ENCODE data around the gene MGAM2.

Gene MGAM2

GRCh38 chr7:142180426-142180825 lies 68.9 kb downstream of the MGAM2 start:
- DNase-seq, result no peak

DNA sequence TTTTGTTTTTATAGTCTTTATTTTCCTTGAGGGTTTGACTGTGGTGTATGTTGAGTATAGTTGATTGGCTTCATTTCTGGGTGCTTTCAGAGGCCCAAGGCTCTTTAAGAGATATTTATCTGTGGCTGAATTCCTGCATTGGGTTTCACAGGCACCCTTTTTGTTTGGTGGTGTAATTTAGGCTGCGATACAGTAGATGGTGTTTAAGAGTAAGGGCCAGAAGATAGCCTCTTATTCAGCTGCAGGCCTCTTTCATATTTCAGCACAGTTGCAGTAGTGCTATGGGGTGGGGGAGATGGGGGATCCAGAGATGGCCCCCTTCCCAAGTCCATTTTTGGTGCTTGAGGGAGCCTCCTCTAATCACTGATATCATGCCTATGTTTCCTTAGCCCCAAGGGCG lies 69.7 kb downstream of the MGAM2 start:
- no peak for DNase-seq

- no peak for DNase-seq
Measured at GRCh38 chr7:142181966-142182365, 70.4 kb downstream of the MGAM2 start.

GRCh38 chr7:142185069-142185468 lies 73.6 kb downstream of the MGAM2 start:
- no peak for DNase-seq

DNA sequence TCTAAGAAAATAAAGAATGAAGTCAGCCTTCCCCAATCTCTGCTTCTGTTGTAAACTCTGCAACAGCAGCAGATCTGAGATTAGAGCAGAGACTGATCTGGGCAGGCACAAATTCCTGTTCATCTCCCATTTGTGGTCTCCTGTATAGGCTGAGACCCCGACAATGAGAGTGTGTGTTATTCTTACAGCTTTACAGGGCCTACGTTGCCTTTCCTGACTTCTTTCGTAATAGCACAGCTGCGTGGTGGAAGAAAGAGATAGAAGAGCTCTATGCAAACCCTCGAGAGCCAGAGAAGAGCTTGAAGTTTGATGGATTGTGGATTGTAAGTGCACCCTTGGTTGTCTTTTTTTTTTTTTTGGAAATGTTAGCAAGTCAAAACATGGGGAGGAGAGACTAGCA lies 74.3 kb downstream of the MGAM2 start:
- DNase-seq, result no peak

- DNase-seq, result no peak
Measured at GRCh38 chr7:142188154-142188553, 76.6 kb downstream of the MGAM2 start.

DNA sequence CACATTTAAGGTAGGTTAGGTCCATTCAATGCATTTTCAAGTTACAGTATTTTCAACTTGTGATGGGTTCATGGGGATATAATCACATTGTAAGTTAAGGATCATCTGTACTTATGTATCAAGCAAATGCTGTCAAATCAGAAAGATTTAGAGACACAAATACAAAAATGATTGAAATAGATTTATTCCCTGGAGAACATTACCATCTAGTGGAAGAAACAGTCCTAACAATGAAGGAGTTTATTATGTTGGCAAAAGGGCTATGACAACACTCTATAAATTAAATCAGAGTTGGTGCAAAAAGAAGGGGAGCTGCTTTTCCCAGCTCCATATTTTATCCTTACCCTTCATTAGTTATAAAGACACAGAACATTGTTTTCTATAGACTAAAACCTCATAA lies 77.3 kb downstream of the MGAM2 start:
- no peak for DNase-seq

GRCh38 chr7:142194201-142194600 lies 82.7 kb downstream of the MGAM2 start:
- DNase-seq, result no peak

DNA sequence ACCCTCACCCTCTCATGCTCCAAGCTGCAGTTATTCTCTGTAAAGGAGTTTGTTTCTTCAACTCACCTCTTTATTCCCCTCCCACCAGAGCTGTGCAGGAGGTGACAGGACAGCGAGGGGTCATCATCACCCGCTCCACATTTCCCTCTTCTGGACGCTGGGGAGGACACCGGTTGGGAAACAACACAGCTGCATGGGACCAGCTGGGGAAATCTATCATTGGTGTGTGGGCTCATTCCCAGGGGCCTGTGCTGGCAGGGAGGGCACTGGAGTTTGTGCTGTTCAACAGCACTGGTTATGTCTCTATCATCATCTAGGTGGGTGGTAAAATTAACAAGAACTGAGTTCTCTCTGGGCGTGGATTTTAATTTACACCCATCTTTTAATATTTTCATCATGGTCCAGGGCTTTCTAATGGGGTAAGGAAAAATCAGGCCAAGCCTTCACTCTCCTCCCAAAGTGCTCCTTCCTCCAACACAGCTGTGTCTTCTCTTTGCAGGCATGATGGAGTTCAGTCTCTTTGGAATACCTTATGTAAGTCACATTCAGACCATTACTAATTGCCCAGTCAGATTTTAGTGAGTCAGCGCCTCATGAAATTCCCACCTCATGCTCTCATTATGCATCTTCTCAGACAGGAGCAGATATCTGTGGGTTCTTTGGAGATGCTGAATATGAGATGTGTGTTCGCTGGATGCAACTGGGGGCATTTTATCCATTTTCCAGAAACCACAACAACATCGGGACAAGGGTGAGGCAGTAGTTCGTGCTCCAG lies 84.7 kb downstream of the MGAM2 start:
- no peak for DNase-seq

GRCh38 chr7:142200206-142200605 lies 88.7 kb downstream of the MGAM2 start:
- DNase-seq, result no peak

DNA sequence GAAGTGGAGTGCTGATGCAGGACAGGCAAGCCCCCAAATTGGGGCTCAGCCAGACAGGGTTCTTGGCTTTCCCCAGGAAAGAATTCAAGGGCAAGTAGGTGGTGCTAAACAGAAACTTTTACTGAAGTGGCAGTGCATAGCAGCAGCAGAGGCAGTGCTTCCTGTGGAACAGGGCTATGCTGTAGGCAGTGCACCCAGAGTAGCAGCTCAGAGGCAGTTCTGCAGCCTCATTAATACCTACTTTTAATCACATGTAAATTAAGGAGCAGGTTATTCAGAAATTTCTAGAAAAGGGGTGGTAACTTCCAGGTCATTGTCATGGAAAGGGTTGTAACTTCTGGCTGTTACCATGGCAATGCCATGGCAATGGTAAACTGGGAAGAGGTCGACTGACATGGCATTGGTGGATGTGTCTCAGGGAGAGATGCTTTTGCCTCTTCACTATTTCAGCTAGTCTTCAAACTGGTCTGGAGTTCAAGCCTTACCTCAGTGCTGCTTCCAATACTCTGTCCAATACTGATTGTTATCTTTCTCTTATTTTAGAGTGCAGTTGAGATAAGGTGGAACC lies 117.1 kb downstream of the MGAM2 start:
- no peak for DNase-seq

- peak; percentile 43 for DNase-seq
Measured at GRCh38 chr7:142231716-142232115, 120.2 kb downstream of the MGAM2 start.

DNA sequence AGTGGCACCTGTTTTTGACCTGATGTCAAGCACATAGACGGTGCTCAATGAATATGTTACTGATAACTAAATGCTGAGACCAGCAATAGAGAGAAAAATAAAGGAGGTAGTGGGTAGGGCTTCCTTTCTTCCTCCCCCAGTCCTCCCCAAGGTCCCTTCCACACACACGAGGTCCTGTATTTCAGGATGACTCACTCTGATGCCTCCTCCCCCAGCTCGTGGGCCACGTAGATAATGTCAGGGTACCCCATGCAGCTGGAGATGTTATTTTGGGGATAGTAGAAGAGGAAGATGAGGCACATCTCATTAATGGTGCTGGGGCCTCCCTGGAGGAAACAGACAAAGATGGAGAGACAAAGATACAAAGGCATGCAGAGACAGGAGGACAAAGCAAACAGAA lies 129.0 kb downstream of the MGAM2 start:
- DNase-seq, result no peak

GRCh38 chr7:142243823-142244222 lies 132.3 kb downstream of the MGAM2 start:
- no peak for DNase-seq

GRCh38 chr7:142248166-142249160 lies 136.9 kb downstream of the MGAM2 start:
- DNase-seq, result peak; percentile 12

GRCh38 chr7:142249918-142250317 lies 138.4 kb downstream of the MGAM2 start:
- DNase-seq, result no peak

GRCh38 chr7:142250705-142251104 lies 139.2 kb downstream of the MGAM2 start:
- no peak for DNase-seq

DNA sequence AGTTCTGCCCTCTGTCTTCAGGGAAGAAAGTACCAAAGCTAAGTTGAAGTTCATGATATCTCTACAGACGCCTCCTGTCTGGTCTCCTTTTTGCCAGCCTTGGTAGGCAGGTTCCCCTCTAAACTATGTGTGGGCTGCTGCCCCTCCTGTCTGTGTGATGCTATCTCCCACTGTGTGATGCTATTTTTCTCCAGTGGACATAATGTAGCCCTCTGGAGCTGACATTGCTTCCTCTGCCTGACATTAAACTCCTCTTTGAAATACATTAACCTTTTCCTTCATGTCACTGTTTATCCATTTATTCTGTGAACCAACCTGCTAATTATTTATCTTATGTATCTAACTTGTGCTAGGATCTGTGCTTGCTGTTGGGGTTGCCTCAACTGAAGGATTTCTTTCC lies 146.4 kb downstream of the MGAM2 start, which contains the start of gene PRSS58:
PRSS58 (minus strand) TSS at position 101 of the 400 bp plus-strand sequence. CDS start 351 bp downstream, outside the sequence.
- DNase-seq, result no peak

DNA sequence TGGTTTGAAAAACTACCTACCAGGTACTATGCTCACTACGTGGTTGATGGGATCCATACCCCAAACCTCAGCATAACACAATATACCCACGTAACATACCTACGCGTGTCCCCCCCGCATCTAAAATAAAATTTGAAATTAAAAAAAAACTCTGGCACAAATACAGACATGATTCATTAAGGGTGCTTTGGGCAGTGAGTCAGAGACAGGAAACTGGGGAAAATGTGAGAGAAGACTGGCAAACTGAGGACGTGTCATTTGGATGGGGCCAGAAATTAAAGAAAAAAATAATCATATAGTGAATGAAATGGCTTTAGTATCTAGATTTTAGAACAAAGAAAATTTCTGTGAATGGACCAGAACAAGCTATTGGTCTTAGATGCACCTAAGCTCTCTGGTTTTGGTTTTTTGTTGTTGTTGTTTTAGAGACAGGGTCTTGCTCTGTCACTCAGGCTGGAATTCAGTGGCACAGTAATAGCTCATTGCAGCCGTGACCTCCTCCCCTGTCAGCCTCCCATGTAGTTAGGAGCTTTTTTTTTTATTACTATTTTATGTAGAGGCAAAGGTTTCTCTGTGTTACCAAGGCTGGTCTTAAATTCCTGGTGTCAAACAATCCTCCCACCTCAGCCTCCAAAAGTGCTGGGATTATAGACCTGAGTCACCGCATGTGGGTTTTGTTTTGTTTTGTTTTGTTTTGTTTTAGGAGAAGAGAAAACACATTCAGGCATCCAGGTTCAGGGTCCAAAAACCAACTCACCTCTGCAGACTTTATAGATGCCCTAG lies 152.3 kb downstream of the MGAM2 start:
- no peak for DNase-seq
